Large intestine (tissue), 3 donors: ENCODE data around the gene FCRLA. TPM values are rescaled to one million over a fixed set of nuclear protein-coding genes. Genes with fewer than 3 reads are reported as not detected.

Experiments
- DNase-seq, 2 donors: peaks; one replicate each; pipeline versions ENCODE4 v3.0.0 to v3.0.0-alpha.2; 2013
- H3K27ac ChIP-seq: one replicate; pipeline ENCODE4 v1.5.1; 2013; ENCODE audit warnings: low read length
- H3K27me3 ChIP-seq: 2 replicates; pipeline ENCODE4 v1.6.1; 2013; ENCODE audit warnings: low read length; ENCODE audit not compliant: control insufficient read depth, insufficient read depth
- H3K36me3 ChIP-seq: 2 replicates; pipeline ENCODE4 v1.6.1; 2013; ENCODE audit warnings: low read length; ENCODE audit not compliant: control insufficient read depth, insufficient read depth
- H3K4me1 ChIP-seq: one replicate; pipeline ENCODE4 v1.6.1; 2013; ENCODE audit warnings: low read length; ENCODE audit not compliant: control insufficient read depth, insufficient read depth
- H3K4me3 ChIP-seq: one replicate; pipeline ENCODE4 v1.5.1; 2013; ENCODE audit warnings: low read length
- H3K9me3 ChIP-seq: one replicate; pipeline ENCODE4 v1.6.1; 2013; ENCODE audit warnings: mild to moderate bottlenecking, low read depth, low read length, moderate library complexity; ENCODE audit not compliant: control insufficient read depth
- WGBS: methylation state at CpG from one replicate; pipeline ENCODE4 v1.1.5; 2013; ENCODE audit warnings: low lambda C conversion rate; ENCODE audit not compliant: insufficient coverage; 5-methylcytosine and 5-hydroxymethylcytosine counted together
- polyA plus RNA-seq: library from polyadenylated mRNA; unstranded; fragments of 120-200 nt; gene quantifications from one replicate; pipeline ENCODE4 v1.2.1, GENCODE V29; 2013

FCRLA gene
- polyA plus RNA-seq, 1 donor: 0.12 TPM

- DNase-seq: no peak
- H3K27ac ChIP-seq: no peak overlapping the region
These were observed 26.5 kb downstream of the FCRLA start for GRCh38 chr1:161733526-161733925.

DNA sequence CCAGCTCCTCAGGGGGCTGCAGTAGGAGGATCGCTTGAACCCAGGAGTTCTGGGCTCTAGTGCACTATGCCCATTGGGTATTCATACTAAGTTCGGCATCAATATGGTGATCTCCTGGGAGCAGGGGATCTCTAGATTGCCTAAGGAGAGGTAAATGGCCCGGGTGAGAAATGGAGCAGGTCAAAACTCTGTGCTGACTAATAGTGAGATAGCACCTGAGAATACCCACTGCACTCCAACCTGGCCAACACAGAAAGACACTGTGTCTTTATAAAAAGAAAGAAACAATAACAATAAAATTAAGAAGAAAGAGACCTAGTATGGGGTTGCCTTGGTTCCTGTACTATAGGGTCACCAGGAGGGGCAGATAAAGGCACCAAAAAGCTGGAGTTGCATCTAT lies 28.8 kb downstream of the FCRLA start:
- Histone ChIP-seq H3K27ac (no peak overlapping the region), H3K36me3 (no peaks in the 10 kb centered on the region), H3K9me3 (no peaks in the 10 kb centered on the region), H3K27me3 (peaks cover 38% of the 10 kb centered on the region), H3K4me1 (no peaks in the 10 kb centered on the region), H3K4me3 (no peak overlapping the region)
- no peak for DNase-seq
- no CpG with 5 or more reads among the region's 3 CpGs for WGBS

More at GRCh38 chr1:161733526-161733925, 26.5 kb downstream of the FCRLA start:
- Histone ChIP-seq H3K4me1 (no peaks in the 10 kb centered on the region), H3K4me3 (no peak overlapping the region), H3K36me3 (no peaks in the 10 kb centered on the region), H3K27me3 (peaks cover 32% of the 10 kb centered on the region), H3K9me3 (no peaks in the 10 kb centered on the region)
- no CpG with 5 or more reads among the region's 1 CpG for WGBS

DNA sequence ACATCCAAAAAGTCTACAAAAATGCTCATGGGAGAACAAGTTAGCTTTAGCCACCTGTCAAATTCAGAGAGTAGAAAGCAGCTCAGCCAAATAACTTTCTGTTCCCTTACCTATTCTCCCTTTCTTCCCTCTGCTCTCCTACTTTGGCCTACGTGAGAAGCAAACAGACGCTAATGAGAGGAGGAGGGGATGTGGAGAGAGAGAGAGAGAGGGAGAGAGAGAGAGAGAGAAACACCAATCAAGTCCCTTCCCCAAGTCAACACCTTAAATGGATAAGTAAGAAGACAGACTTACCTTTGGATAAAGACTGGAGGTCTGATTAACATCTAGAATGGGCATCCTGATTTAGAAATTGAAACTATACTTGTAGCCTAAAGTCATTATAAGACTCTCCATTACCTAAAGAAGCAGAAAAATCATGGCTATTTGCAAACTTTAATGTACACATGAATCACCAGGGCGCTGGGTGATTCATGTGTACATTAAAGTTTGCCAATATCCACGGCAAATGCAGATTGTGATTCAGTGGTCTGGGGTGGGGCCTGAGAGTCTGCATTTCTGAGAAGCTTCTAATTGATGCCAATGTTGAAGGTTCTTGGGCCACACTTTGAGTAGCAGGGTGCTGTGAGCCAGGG lies 29.4 kb downstream of the FCRLA start:
- H3K27me3 ChIP-seq: peaks cover 34% of the 10 kb centered on the region
- 30% methylated on average over 2 of the region's 4 CpGs for WGBS
- H3K9me3 ChIP-seq: no peaks in the 10 kb centered on the region
- H3K27ac ChIP-seq: no peak overlapping the region
- H3K4me1 ChIP-seq: no peaks in the 10 kb centered on the region
- DNase-seq: no peak
- no peak overlapping the region for H3K4me3 ChIP-seq
- no peaks in the 10 kb centered on the region for H3K36me3 ChIP-seq

- DNase-seq: no peak
- Histone ChIP-seq H3K36me3 (no peaks in the 10 kb centered on the region), H3K9me3 (no peaks in the 10 kb centered on the region), H3K27ac (no peak overlapping the region), H3K4me1 (no peaks in the 10 kb centered on the region), H3K27me3 (peaks cover 28% of the 10 kb centered on the region), H3K4me3 (no peak overlapping the region)
- 60% methylated on average over 1 of the region's 2 CpGs for WGBS
These were observed 30.6 kb downstream of the FCRLA start for GRCh38 chr1:161737625-161738024.

GRCh38 chr1:161738627-161739287 lies 31.7 kb downstream of the FCRLA start:
- peak in 1 of 2 donors; percentile 10 for DNase-seq
- H3K4me1 ChIP-seq: no peaks in the 10 kb centered on the region
- no CpG with 5 or more reads among the region's 4 CpGs for WGBS
- peaks cover 28% of the 10 kb centered on the region for H3K27me3 ChIP-seq
- H3K9me3 ChIP-seq: no peaks in the 10 kb centered on the region
- H3K4me3 ChIP-seq: no peak overlapping the region
- no peaks in the 10 kb centered on the region for H3K36me3 ChIP-seq
- H3K27ac ChIP-seq: no peak overlapping the region

GRCh38 chr1:161739865-161740566 lies 33.0 kb downstream of the FCRLA start:
- no peak overlapping the region for H3K4me3 ChIP-seq
- H3K27ac ChIP-seq: no peak overlapping the region
- H3K36me3 ChIP-seq: no peaks in the 10 kb centered on the region
- WGBS: no CpG with 5 or more reads among the region's 8 CpGs
- DNase-seq: no peak
- no peaks in the 10 kb centered on the region for H3K4me1 ChIP-seq
- H3K9me3 ChIP-seq: no peaks in the 10 kb centered on the region
- peaks cover 28% of the 10 kb centered on the region for H3K27me3 ChIP-seq

DNA sequence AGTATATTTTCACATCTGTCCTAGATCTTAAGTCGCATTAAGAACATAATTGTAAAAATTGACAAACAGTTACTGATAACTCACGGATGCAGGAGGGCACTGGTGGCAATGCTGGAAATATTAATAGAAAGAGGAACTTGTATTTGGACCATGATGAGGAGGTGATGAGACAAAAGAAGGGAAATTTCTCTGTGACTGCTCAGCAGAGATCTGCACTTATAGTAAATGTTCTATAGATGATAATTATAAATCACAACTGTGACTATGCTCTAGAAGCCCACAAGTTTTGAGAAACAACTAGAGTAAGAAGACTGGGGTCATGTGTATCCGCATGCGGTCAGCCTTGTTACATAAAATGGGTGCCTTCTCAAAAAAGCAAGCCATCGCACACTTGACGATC lies 33.9 kb downstream of the FCRLA start:
- H3K27me3 ChIP-seq: peaks cover 26% of the 10 kb centered on the region
- WGBS: 100% methylated on average over 2 of the region's 6 CpGs
- no peaks in the 10 kb centered on the region for H3K4me1 ChIP-seq
- DNase-seq: no peak
- H3K36me3 ChIP-seq: no peaks in the 10 kb centered on the region
- no peak overlapping the region for H3K4me3 ChIP-seq
- H3K27ac ChIP-seq: no peak overlapping the region
- H3K9me3 ChIP-seq: no peaks in the 10 kb centered on the region

DNA sequence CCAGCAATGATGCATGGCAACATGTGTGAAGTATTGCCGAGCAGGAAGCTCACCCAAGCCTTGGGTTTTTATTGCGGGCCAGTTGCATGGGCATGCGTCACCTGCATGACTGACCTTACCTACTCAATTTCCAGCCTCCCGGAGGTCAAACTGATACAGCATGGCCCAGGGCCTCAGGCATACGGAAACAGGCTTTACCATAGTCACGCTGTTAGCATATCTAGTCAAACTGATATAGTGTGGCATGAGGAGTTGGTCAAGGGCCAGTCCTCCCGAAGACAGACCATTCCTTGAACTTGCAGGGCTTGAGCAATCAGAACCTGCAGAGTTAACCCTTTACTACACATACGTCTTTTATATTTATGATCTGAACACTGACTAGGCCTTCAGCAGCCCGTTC lies 36.2 kb downstream of the FCRLA start:
- WGBS: 100% methylated on average over 1 of the region's 9 CpGs
- no peaks in the 10 kb centered on the region for H3K36me3 ChIP-seq
- DNase-seq: peak; percentile 47 to 55
- H3K27ac ChIP-seq: peak overlapping the region; percentile 31
- H3K4me3 ChIP-seq: no peak overlapping the region
- peaks cover 16% of the 10 kb centered on the region for H3K27me3 ChIP-seq
- H3K4me1 ChIP-seq: no peaks in the 10 kb centered on the region
- H3K9me3 ChIP-seq: no peaks in the 10 kb centered on the region

- H3K27me3 ChIP-seq: no peaks in the 10 kb centered on the region
- no CpG with 5 or more reads among the region's 6 CpGs for WGBS
- H3K36me3 ChIP-seq: peaks cover 6% of the 10 kb centered on the region
- H3K4me1 ChIP-seq: peaks cover 2% of the 10 kb centered on the region
- no peak for DNase-seq
- H3K27ac ChIP-seq: no peak overlapping the region
- H3K9me3 ChIP-seq: no peaks in the 10 kb centered on the region
- no peak overlapping the region for H3K4me3 ChIP-seq
These were observed 40.8 kb downstream of the FCRLA start for GRCh38 chr1:161747801-161748200.

- H3K27me3 ChIP-seq: no peaks in the 10 kb centered on the region
- WGBS: no CpG with 5 or more reads among the region's 65 CpGs
- peak; percentile 93 to 96 for DNase-seq
These were observed 42.7 kb downstream of the FCRLA start, which contains the start of gene DUSP12 for GRCh38 chr1:161749509-161750407. DUSP12 (plus strand) TSS chr1:161749786; CDS start chr1:161749802, 16 bp downstream.

More at GRCh38 chr1:161749509-161750407, 42.7 kb downstream of the FCRLA start, which contains the start of gene DUSP12:
- Histone ChIP-seq H3K27ac (peak within 1 kb of the TSS; percentile 77), H3K36me3 (peaks cover 17% of the 10 kb centered on the region), H3K9me3 (no peaks in the 10 kb centered on the region), H3K4me1 (peaks cover 2% of the 10 kb centered on the region), H3K4me3 (peak within 1 kb of the TSS; percentile 65)
